Activated effector memory CD4-positive, alpha-beta T cell treated with Interleukin-2 at 50 U/mL for 16 hours (primary cell): Measurements from ENCODE around the gene EXOC6B.
"Not testable (repeated sequence)": the region's sequence is repeated elsewhere in the genome, so short reads cannot be mapped to it uniquely, and the experiment has no call there.

ENCODE experiments used
- DNase-seq: peaks from one replicate; pipeline ENCODE4 v3.0.0-alpha.2; 2020

Gene EXOC6B

DNA sequence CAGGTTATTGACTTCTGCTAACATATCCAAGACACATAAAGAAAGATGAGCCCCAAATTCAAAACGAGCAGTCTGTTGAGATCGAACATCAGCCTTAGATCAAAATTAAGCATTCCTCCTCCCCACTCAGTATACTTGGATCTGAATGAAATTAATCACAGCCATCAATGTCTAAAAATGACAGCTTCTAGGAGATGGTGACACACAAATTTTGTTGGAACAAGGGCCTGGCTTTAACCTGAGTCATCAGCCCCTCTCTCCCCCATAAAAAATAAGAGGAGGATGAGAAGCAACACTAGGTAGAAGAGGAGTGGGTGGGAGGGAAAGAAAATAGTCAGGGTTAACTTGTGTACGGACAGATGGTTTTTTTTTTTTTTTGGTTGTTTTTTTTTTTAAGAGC lies 223.1 kb downstream of the EXOC6B start:
- DNase-seq, result no peak

GRCh38 chr2:72602095-72602494 lies 223.7 kb downstream of the EXOC6B start:
- DNase-seq, result no peak

DNA sequence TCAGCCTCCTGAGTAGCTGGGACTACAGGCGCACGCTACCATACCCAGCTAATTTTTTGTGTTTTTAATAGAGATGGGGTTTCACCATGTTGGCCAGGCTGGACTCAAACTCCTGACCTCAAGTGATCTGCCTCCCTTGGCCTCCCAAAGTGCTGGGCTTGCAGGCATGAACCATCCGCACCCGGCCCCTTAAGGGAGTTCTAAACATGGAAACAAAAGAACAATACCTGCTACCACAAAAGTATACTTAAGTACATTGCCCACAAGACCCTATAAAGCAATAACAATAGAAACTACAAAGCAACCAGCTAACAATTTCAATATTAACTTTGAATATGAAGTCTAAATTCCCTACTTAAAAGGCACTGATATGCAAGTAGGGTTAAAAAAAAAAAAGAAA lies 242.0 kb downstream of the EXOC6B start:
- not testable (repeated sequence) for DNase-seq

DNA sequence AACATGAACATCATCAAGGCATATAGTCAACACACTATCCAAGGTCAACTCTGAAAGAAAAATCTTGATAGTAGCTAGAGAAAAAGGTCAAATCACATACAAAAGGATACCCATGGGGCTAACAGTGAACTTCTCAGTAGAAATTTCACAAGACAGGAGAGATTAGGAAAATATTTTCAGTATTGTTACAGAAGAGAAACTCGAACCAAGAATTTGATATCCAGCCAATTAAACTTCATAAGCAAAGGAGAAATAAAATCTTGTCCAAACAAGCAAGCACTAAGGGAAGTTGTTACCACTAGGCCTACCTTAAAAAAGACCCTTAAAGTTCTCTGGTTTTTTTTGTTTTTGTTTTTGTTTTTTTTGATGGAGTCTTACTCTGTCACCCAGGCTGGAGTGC lies 242.5 kb downstream of the EXOC6B start:
- no peak for DNase-seq

- no peak for DNase-seq
Observed at GRCh38 chr2:72581560-72582181, 244.2 kb downstream of the EXOC6B start.

- DNase-seq, result no peak
Observed at GRCh38 chr2:72579591-72580180, 246.1 kb downstream of the EXOC6B start.

- no peak for DNase-seq
Observed at GRCh38 chr2:72576861-72577260, 249.0 kb downstream of the EXOC6B start.

DNA sequence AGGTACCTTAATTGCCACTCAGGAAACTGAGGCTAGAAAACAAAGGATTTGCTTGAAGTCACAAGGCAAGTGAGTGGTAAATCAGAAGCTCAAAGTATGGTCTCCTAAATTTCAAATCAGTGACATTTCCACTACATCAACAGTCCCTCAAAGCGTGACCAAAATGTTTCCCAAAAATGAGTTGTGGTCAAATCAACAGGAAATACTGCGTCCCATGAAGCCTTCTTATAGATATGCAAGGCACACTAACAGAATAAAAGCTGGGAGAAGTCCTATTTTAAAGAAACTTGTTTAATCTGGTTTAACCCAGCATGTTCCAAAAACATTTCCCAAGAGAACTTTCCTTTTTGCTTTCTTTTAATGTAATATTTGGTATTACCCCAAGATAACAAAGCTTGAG lies 249.4 kb downstream of the EXOC6B start:
- no peak for DNase-seq

DNA sequence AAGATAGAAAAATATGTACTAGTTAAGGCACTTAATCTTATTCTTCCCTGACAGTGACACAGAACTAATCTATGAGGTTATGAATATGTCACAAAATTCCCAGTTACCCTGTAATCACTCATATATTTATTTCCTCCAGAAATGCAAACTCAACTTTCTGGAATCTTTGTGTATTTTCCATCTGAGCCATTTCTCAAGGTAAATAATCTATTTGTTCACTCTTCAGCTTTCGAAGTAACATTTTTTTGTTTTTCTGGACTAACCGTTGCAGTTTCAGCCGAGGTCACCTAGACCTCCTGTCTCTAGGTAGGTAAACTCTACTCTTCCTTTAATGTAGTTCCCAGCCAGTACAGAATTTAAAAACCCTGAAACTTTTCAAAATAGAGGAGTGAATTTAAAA lies 250.9 kb downstream of the EXOC6B start:
- no peak for DNase-seq

DNA sequence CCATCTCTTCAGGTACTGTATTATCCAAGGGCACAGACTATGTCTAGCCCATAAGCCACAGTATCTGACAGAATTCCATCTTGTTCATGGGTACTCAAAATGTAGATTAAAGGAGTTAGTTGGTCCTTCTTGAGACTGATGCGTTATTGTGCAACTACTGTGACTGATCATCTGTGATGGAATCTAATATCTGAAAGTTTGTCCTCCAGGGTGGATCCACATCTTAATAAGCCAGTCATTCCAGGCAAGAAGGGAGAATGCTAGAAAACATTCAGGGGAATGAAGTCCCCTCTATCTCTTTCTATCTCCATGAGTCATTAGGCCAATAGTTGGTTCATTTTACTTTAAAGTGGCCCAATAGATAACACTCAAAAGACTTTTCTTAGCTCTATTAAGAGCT lies 252.6 kb downstream of the EXOC6B start:
- DNase-seq, result no peak

DNA sequence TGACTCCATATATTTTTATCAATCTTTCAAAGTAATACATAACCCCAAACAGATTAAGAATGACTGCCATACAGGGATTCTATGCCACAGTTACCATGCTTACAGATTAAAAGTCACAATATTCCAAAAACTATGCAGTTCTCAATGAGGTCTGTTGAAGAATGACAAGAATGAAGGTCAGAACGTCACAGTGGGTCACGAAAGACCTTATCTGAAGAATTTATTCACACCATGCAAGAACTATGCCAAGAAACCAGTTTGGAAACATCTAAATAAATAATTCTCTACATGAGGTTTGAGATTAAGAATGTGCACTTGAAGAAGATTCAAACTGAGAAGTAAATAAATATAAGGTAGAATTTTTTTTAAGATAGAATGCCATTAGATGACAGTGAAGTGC lies 253.3 kb downstream of the EXOC6B start:
- DNase-seq, result no peak

GRCh38 chr2:72570413-72570812 lies 255.4 kb downstream of the EXOC6B start:
- no peak for DNase-seq

DNA sequence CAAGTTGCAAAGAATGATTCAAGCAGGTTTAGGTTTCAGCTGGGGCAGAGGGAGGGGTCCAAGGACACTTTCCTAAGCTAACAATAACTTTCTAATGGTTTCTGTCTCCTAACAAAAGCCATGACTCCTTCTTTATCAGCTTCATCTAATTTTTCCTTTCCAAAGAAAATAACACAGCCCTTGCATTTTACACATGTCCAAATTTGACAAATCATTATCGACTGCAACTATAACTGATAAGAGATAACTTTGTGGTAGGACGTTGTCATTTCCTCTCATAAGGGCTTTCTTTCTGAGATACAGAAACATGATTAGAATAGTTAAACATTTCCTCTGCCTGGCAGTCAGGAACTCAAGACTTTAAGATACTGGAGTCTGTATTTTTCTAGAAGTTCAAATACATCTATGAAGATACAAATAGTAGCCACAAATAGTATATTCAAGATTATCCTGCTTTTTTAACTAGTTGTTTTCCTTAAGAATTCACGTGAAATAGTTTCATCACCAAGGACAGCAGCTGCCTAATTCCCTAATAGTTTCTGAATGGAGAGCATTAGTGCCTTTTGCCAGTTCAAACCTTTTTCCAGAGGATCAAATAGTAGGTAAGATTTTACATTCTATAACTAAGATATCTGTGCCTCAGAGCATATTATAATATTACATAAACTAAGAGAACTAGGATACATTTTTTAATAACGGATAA lies 263.2 kb downstream of the EXOC6B start:
- DNase-seq, result no peak

- DNase-seq, result no peak
Observed at GRCh38 chr2:72561621-72562318, 264.1 kb downstream of the EXOC6B start.

- no peak for DNase-seq
Observed at GRCh38 chr2:72555943-72556342, 269.9 kb downstream of the EXOC6B start.

- not testable (repeated sequence) for DNase-seq
Observed at GRCh38 chr2:72555363-72555762, 270.5 kb downstream of the EXOC6B start.

- not testable (repeated sequence) for DNase-seq
Observed at GRCh38 chr2:72554910-72555309, 270.9 kb downstream of the EXOC6B start.

DNA sequence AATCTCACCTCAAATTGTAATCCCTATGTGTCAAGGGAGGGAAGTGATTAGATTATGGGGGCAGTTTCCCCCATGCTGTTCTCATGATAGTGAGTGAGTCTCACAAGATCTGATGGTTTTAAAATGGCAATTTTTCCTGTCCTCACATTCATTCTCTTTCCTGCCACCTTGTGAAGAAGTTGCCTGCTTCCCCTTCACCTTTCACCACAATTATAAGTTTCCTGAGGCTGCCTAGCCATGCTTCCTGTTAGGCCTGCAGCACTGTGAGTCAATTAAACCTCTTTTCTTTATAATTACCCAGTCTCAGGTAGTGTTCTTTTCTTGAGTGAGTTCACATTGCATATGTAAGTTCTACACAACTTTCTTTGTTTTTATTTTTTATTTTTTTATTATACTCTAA lies 271.5 kb downstream of the EXOC6B start:
- no peak for DNase-seq

GRCh38 chr2:72548081-72548764 lies 277.6 kb downstream of the EXOC6B start:
- DNase-seq, result no peak

DNA sequence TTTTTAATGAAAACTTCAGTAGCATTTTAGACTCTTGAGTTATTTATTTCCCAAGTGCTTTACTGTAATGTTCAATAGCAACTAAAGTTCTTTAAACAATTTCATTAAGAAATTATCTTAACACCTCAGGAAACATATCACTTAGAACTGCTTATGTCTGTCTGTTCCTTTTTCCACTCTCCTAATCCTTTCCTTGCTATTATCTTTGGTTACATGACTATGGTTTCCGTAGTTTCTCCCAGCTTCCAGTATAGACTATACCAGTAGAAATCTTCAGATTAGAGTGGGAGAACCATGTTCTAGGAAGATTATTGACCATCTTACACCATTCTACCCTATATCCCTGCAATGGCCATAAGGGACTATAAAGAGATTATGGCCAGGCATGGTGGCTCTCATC lies 280.0 kb downstream of the EXOC6B start:
- no peak for DNase-seq

GRCh38 chr2:72544554-72544953 lies 281.3 kb downstream of the EXOC6B start:
- DNase-seq, result no peak

DNA sequence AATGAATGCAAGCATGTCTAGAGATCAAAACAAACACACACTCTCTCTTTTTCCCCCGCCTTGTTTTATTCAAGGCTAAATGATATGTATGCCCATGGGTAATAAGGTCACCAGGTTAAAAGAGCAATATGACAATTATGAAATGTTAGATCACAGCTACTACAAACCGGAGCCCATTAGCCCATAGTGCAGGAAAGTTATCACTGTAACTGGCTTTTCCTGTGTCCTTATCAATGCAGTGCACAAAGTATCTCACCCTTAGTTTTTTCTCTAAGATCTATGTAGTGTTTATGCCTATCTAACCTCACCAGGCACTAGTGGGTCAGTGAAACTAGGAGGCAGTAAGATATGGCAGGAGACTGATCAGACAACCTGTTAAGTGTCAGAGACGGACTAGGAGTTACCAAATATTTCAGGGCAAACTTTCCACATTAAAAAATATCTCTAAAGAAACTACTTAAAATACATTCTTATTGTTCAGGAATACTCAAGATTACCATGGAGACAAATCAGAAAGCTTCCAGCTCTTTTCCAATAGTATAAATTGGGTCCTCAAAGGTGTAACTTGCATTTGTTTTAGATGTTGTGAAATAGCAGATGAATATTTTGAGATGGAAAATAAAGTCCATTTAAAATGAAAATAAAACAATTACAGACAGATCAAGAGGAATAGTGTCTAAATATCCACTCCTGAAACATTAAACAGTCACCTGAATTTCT lies 282.2 kb downstream of the EXOC6B start:
- DNase-seq, result no peak
